Neural cell (in vitro differentiated cells): ENCODE data around the gene ELOVL7. TPM values are rescaled to one million over a fixed set of nuclear protein-coding genes. Genes with fewer than 3 reads are reported as not detected.

Experiments
- H2AFZ ChIP-seq: fragments of 200-600, 300-800 bp; sonication (generic), shearing (Covaris generic); 2 replicates; pipeline ENCODE4 v1.6.0; 2014; ENCODE audit warnings: low read depth, mild to moderate bottlenecking, antibody characterized with exemption, low read length, moderate library complexity
- H3F3A ChIP-seq: fragments of 200-600 bp; shearing (Covaris generic); 2 replicates; pipeline ENCODE4 v1.6.1; 2016; ENCODE audit warnings: mild to moderate bottlenecking, moderate library complexity, mixed read lengths, antibody characterized with exemption, low read length; ENCODE audit not compliant: insufficient read depth, poor library complexity, severe bottlenecking
- H3K27ac ChIP-seq: fragments of 200-600, 300-800 bp; sonication (generic), shearing (Covaris generic); 2 replicates; pipeline ENCODE4 v1.5.1; 2014; ENCODE audit warnings: mild to moderate bottlenecking, low read length, moderate library complexity
- H3K27me3 ChIP-seq: fragments of 300-800, 200-600 bp; sonication (generic), shearing (Covaris generic); 2 replicates; pipeline ENCODE4 v1.6.0; 2014; ENCODE audit warnings: mild to moderate bottlenecking, low read depth, low read length, moderate library complexity; ENCODE audit not compliant: insufficient read depth
- H3K36me3 ChIP-seq: fragments of 300-800, 200-600 bp; sonication (generic), shearing (Covaris generic); 2 replicates; pipeline ENCODE4 v1.5.1; 2014; ENCODE audit warnings: mild to moderate bottlenecking, antibody characterized with exemption, low read length, moderate library complexity; ENCODE audit not compliant: insufficient read depth
- H3K4me2 ChIP-seq: fragments of 300-800, 200-600 bp; sonication (generic), shearing (Covaris generic); 2 replicates; pipeline ENCODE4 v1.6.0; 2014; ENCODE audit warnings: mild to moderate bottlenecking, low read length
- H3K4me3 ChIP-seq: fragments of 300-800, 200-600 bp; sonication (generic), shearing (Covaris generic); 2 replicates; pipeline ENCODE4 v1.5.1; 2014; ENCODE audit warnings: mild to moderate bottlenecking, low read length, moderate library complexity
- H3K79me2 ChIP-seq: fragments of 200-600 bp; shearing (Covaris generic); replicated peaks from 2 replicates; pipeline ENCODE4 v1.6.0; 2014; ENCODE audit warnings: mild to moderate bottlenecking, low read length, moderate library complexity; ENCODE audit not compliant: insufficient read depth
- H3K9ac ChIP-seq: fragments of 300-800, 200-600 bp; sonication (generic), shearing (Covaris generic); 2 replicates; pipeline ENCODE4 v1.6.1; 2016; ENCODE audit warnings: mild to moderate bottlenecking, low read length, mixed read lengths
- H3K9me2 ChIP-seq: fragments of 200-600 bp; shearing (Covaris generic); 2 replicates; pipeline ENCODE4 v1.6.1; 2016; ENCODE audit warnings: mild to moderate bottlenecking, low read length, mixed read lengths; ENCODE audit not compliant: insufficient read depth
- H3K9me3 ChIP-seq: fragments of 200-600, 300-800 bp; sonication (generic), shearing (Covaris generic); 2 replicates; pipeline ENCODE4 v1.6.1; 2016; ENCODE audit warnings: mild to moderate bottlenecking, mixed run types, low read length, moderate library complexity, mixed read lengths
- H4K20me1 ChIP-seq: fragments of 200-600 bp; shearing (Covaris generic); 2 replicates; pipeline ENCODE4 v1.6.1; 2016; ENCODE audit warnings: mild to moderate bottlenecking, mixed run types; ENCODE audit not compliant: insufficient read depth
- CTCF ChIP-seq: fragments of 450-650 bp; IDR thresholded peaks from 2 replicates; pipeline ENCODE4 v1.5.1; 2014; ENCODE audit warnings: antibody characterized with exemption, mild to moderate bottlenecking, moderate library complexity; ENCODE audit not compliant: poor library complexity, severe bottlenecking
- EP300 ChIP-seq: fragments of 450-650 bp; conservative IDR thresholded peaks from 2 replicates; pipeline ENCODE4 v1.6.1; 2014; ENCODE audit warnings: antibody characterized with exemption, mild to moderate bottlenecking, moderate library complexity; ENCODE audit not compliant: poor library complexity, severe bottlenecking
- EZH2 ChIP-seq: fragments of 200-600, 300-800 bp; shearing (Covaris generic), sonication (generic); IDR thresholded peaks from 2 replicates; pipeline ENCODE4 v1.6.1; 2014; ENCODE audit warnings: antibody characterized with exemption, low read length, borderline replicate concordance, mild to moderate bottlenecking; ENCODE audit not compliant: insufficient read depth, poor library complexity, severe bottlenecking
- MXI1 ChIP-seq: fragments of 450-650 bp; conservative IDR thresholded peaks from 2 replicates; pipeline ENCODE4 v1.6.1; 2014; ENCODE audit warnings: antibody characterized with exemption, mild to moderate bottlenecking; ENCODE audit not compliant: poor library complexity, severe bottlenecking
- POLR2AphosphoS5 ChIP-seq: IDR thresholded peaks from 2 replicates; pipeline ENCODE4 v1.6.1; 2012
- RAD21 ChIP-seq: fragments of 450-650 bp; conservative IDR thresholded peaks from 2 replicates; pipeline ENCODE4 v1.6.1; 2014; ENCODE audit warnings: antibody characterized with exemption, mild to moderate bottlenecking, moderate library complexity
- REST ChIP-seq: IDR thresholded peaks from 2 replicates; pipeline ENCODE4 v1.6.1; 2012; ENCODE audit warnings: borderline replicate concordance
- SMC3 ChIP-seq: fragments of 450-650 bp; conservative IDR thresholded peaks from 2 replicates; pipeline ENCODE4 v1.6.1; 2014; ENCODE audit warnings: antibody characterized with exemption, mild to moderate bottlenecking, moderate library complexity; ENCODE audit not compliant: poor library complexity
- TAF1 ChIP-seq: IDR thresholded peaks from 2 replicates; pipeline ENCODE4 v1.6.1; 2012; ENCODE audit warnings: low read depth
- polyA plus RNA-seq: library from polyadenylated mRNA; depleted of rRNA; stranded (reverse); fragments of >200 nt; gene quantifications from 2 replicates; pipeline ENCODE4 v1.2.3, GENCODE V29; 2014

The ELOVL7 gene
- polyA plus RNA-seq, 1 donor from 2014 or later = 3.9 TPM

DNA sequence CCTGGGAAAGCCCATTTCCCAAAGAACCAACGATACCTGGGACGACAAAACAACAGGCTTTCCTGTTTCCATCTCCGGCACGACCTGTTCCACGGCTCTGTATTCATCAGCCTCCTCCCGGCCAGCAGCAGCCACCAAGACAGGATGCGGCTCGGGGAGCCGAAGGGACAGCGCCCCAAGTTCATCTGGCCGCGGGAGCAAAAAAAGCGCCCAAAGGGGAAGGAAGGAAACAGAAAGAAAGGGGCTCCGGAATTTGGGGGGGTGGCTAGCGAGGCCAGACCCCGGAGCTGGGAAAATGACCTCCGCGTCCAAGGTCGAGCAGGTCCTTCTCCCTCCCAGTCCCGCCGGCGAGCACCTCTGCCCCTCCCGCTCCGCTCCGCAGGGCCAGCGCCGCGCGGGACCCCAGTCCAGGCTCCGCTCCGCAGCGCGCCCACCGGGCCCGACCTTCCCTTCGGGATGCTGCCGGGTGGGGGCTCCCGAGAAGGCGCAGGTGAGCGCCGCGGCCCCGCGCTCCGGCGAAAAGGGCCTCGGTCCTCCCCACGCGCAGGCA lies 608 bp downstream of the ELOVL7 start:
- no peaks in the 10 kb centered on the region for H4K20me1 ChIP-seq
- peaks cover 38% of the 10 kb centered on the region for H3K27me3 ChIP-seq
- H3K9ac ChIP-seq = peak overlapping the region; percentile 49
- peak overlapping the region; percentile 42 for H2AFZ ChIP-seq
- peak overlapping the region; percentile 90 for H3K4me3 ChIP-seq
- no peak overlapping the region for H3K27ac ChIP-seq
- no peaks in the 10 kb centered on the region for H3F3A ChIP-seq
- H3K9me3 ChIP-seq = no peaks in the 10 kb centered on the region
- H3K4me2 ChIP-seq = peak overlapping the region; percentile 81
- TF ChIP-seq TAF1 (no peak), REST (no peak), RAD21 (no peak), SMC3 (no peak), POLR2AphosphoS5 (no peak), EZH2 (no peak), MXI1 (no peak), EP300 (no peak), CTCF (no peak)
- no peaks in the 10 kb centered on the region for H3K36me3 ChIP-seq
- H3K79me2 ChIP-seq = no peaks in the 10 kb centered on the region
- no peaks in the 10 kb centered on the region for H3K9me2 ChIP-seq

DNA sequence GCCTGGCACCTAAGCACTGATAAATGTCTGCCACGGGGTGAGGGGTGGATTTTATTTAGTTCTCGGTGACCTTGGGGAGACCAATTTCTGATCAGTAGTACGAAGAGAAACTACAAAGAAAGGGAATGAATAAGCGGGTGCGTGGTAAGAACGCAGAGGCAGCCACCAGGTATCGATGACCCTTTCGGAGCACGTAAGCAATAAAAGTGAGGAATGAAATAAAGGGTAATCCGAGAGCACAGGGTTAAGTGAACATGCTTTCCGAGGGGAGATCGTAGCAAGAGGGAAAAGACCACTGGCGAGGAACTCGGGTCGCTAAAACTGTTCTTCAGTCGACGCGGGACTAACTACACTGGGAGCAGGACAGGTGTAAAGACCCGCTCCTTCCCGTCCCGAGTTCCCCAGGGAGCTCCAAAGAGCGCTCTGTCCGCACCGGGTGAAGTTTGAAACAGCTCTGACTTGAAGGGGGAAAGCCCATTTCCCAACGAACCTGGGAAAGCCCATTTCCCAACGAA lies 1.1 kb downstream of the ELOVL7 start:
- H2AFZ ChIP-seq = no peak overlapping the region
- H3K79me2 ChIP-seq = no peaks in the 10 kb centered on the region
- TF ChIP-seq SMC3 (no peak), RAD21 (no peak), EP300 (no peak), POLR2AphosphoS5 (no peak), TAF1 (no peak), REST (no peak), MXI1 (no peak)
- H3K9me3 ChIP-seq = no peaks in the 10 kb centered on the region
- H3K4me2 ChIP-seq = peak overlapping the region; percentile 81
- H3K9ac ChIP-seq = peak overlapping the region; percentile 49
- H3F3A ChIP-seq = no peaks in the 10 kb centered on the region
- H3K36me3 ChIP-seq = no peaks in the 10 kb centered on the region
- no peaks in the 10 kb centered on the region for H4K20me1 ChIP-seq
- peak overlapping the region; percentile 90 for H3K4me3 ChIP-seq
- no peaks in the 10 kb centered on the region for H3K9me2 ChIP-seq
- H3K27me3 ChIP-seq = peaks cover 38% of the 10 kb centered on the region
- H3K27ac ChIP-seq = no peak overlapping the region
